Lower lobe of right lung (tissue), 2 donors: ENCODE measurements around the gene PBRM1. TPM values are rescaled to one million over a fixed set of nuclear protein-coding genes. Genes with fewer than 3 reads are reported as not detected.

Experiments
- ATAC-seq, 2 donors: fragments of 200-7000 bp; cut with Tn5 transposase; one replicate each; pipeline ENCODE4 v1.9.1; 2020 to 2022; ENCODE audit warnings: mild to moderate bottlenecking in 2 of 2, moderate library complexity in 2 of 2
- DNase-seq: peaks from one replicate; pipeline ENCODE4 v3.0.0-alpha.2; 2020
- H3K27ac ChIP-seq: fragments of 200-600 bp; one replicate; pipeline ENCODE4 v1.8.0; 2022
- H3K27me3 ChIP-seq: fragments of 200-600 bp; one replicate; pipeline ENCODE4 v1.8.0; 2022; ENCODE audit warnings: low read depth
- H3K36me3 ChIP-seq: fragments of 200-600 bp; one replicate; pipeline ENCODE4 v1.8.0; 2022; ENCODE audit warnings: mild to moderate bottlenecking
- H3K4me1 ChIP-seq: fragments of 200-600 bp; one replicate; pipeline ENCODE4 v1.8.0; 2022
- H3K4me3 ChIP-seq: fragments of 200-600 bp; one replicate; pipeline ENCODE4 v1.8.0; 2022; ENCODE audit warnings: mild to moderate bottlenecking
- H3K9me3 ChIP-seq: fragments of 200-600 bp; one replicate; pipeline ENCODE4 v1.8.0; 2022
- CTCF ChIP-seq: fragments of 200-600 bp; IDR thresholded peaks from one replicate; pipeline ENCODE4 v1.8.0; 2022; ENCODE audit warnings: antibody characterized with exemption, mild to moderate bottlenecking
- intact Hi-C: fragments of 100-400 bp; cut with DNase I; formaldehyde crosslinking; loops from one replicate; pipeline ENCODE4 v1.11.0; 2022
- total RNA-seq: library from RNA; stranded (reverse); fragmentation: NEBNext Ultra II Directional; extraction: Animal tissue kit (Norgen Biotek cat#: 25700); gene quantifications from one replicate; pipeline ENCODE4 v1.2.1, GENCODE V29; 2021
- donor health status: DM: no; HTN: yes; CAD: no; lungs with severe emphysema.

The PBRM1 gene
- total RNA-seq, 1 donor from 2014 or later, result 88.3 TPM

GRCh38 chr3:52544937-52545336 is 140.8 kb downstream of the PBRM1 start:
- Histone ChIP-seq H3K36me3 (peaks cover 81% of the 10 kb centered on the region), H3K27ac (peak overlapping the region; percentile 7), H3K9me3 (no peaks in the 10 kb centered on the region), H3K4me1 (peaks cover 7% of the 10 kb centered on the region), H3K4me3 (no peak overlapping the region), H3K27me3 (no peaks in the 10 kb centered on the region)
- ATAC-seq (peak; percentile 78 to 87), DNase-seq (no peak)
- TF ChIP-seq CTCF, result no peak
- intact Hi-C loops, result no loop called here

- ATAC-seq, result no peak
- Histone ChIP-seq H3K4me3 (no peak overlapping the region), H3K9me3 (no peaks in the 10 kb centered on the region), H3K27me3 (no peaks in the 10 kb centered on the region), H3K4me1 (peaks cover 36% of the 10 kb centered on the region), H3K27ac (no peak overlapping the region), H3K36me3 (peaks cover 43% of the 10 kb centered on the region)
- no peak for TF ChIP-seq CTCF
- DNase-seq, result no peak
- intact Hi-C loops, result no loop called here
Observed at GRCh38 chr3:52541050-52541449, 144.7 kb downstream of the PBRM1 start.

- no peaks in the 10 kb centered on the region for H3K27me3 ChIP-seq
- DNase-seq (no peak), ATAC-seq (no peak)
- no peak overlapping the region for H3K4me3 ChIP-seq
- H3K36me3 ChIP-seq, result peaks cover 31% of the 10 kb centered on the region
- no peaks in the 10 kb centered on the region for H3K9me3 ChIP-seq
- intact Hi-C loops, result no loop called here
- no peak for TF ChIP-seq CTCF
- H3K27ac ChIP-seq, result no peak overlapping the region
- H3K4me1 ChIP-seq, result peaks cover 53% of the 10 kb centered on the region
Observed at GRCh38 chr3:52539010-52539653, 146.6 kb downstream of the PBRM1 start.

- intact Hi-C loops, result no loop called here
- TF ChIP-seq CTCF, result no peak
- H3K4me3 ChIP-seq, result peak overlapping the region; percentile 68
- H3K27me3 ChIP-seq, result no peaks in the 10 kb centered on the region
- DNase-seq (no peak), ATAC-seq (no peak)
- H3K27ac ChIP-seq, result peak overlapping the region; percentile 89
- peaks cover 58% of the 10 kb centered on the region for H3K4me1 ChIP-seq
- no peaks in the 10 kb centered on the region for H3K9me3 ChIP-seq
- H3K36me3 ChIP-seq, result peaks cover 22% of the 10 kb centered on the region
Observed at GRCh38 chr3:52537726-52538421, 147.8 kb downstream of the PBRM1 start.

GRCh38 chr3:52537165-52537620 is 148.5 kb downstream of the PBRM1 start:
- H3K9me3 ChIP-seq, result no peaks in the 10 kb centered on the region
- intact Hi-C loops, result no loop called here
- peak overlapping the region; percentile 68 for H3K4me3 ChIP-seq
- no peak for DNase-seq
- peaks cover 22% of the 10 kb centered on the region for H3K36me3 ChIP-seq
- ATAC-seq, result no peak
- no peak for TF ChIP-seq CTCF
- H3K27ac ChIP-seq, result peak overlapping the region; percentile 89
- H3K27me3 ChIP-seq, result no peaks in the 10 kb centered on the region
- peaks cover 65% of the 10 kb centered on the region for H3K4me1 ChIP-seq
